WTC11 (cell line): ENCODE results near the gene SREBF2. TPM values are rescaled to one million over a fixed set of nuclear protein-coding genes. Genes with fewer than 3 reads are reported as not detected.

Source experiments
- ATAC-seq: fragments of 200-7000 bp; cut with Tn5 transposase; 2 replicates; pipeline ENCODE4 v1.10.0; 2021; ENCODE audit warnings: mild to moderate bottlenecking, moderate library complexity
- CTCF ChIA-PET: fragments of 300-600 bp; sonication (Branson Sonifier 250); formaldehyde crosslinking; loops from one replicate; lab custom pipeline; 2021; ENCODE audit warnings: antibody characterized with exemption; lab: Charles Lee
- POLR2A ChIA-PET: fragments of 350-600 bp; sonication (Branson Sonifier 250); formaldehyde crosslinking; loops from one replicate; lab custom pipeline; 2021; ENCODE audit warnings: antibody characterized with exemption; lab: Charles Lee
- DNase-seq: peaks from one replicate; pipeline ENCODE4 v3.0.0; 2021; ENCODE audit warnings: low spot score
- H3K27ac Mint-ChIP-seq: 2 replicates; pipeline ENCODE4 v1.8.0; 2021; ENCODE audit warnings: mixed read lengths
- H3K27me3 Mint-ChIP-seq: 2 replicates; pipeline ENCODE4 v1.8.0; 2021; ENCODE audit warnings: low read depth, mild to moderate bottlenecking, moderate library complexity, mixed read lengths
- H3K36me3 Mint-ChIP-seq: 2 replicates; pipeline ENCODE4 v1.8.0; 2021; ENCODE audit warnings: mixed read lengths
- H3K4me1 Mint-ChIP-seq: 2 replicates; pipeline ENCODE4 v1.8.0; 2022; ENCODE audit warnings: mixed read lengths
- H3K4me3 Mint-ChIP-seq: 2 replicates; pipeline ENCODE4 v1.8.0; 2021; ENCODE audit warnings: mild to moderate bottlenecking, moderate library complexity, mixed read lengths
- H3K9me3 Mint-ChIP-seq: 2 replicates; pipeline ENCODE4 v1.8.0; 2021; ENCODE audit warnings: mixed read lengths
- ATF1 ChIP-seq: sonication (generic); formaldehyde crosslinking; IDR thresholded peaks from 2 replicates; pipeline ENCODE4 v1.8.1; 2023; ENCODE audit warnings: mild to moderate bottlenecking, moderate library complexity, missing genetic modification reagents
- CBFB ChIP-seq: sonication (generic); formaldehyde crosslinking; IDR thresholded peaks from 2 replicates; pipeline ENCODE4 v1.8.1; 2022; ENCODE audit warnings: mild to moderate bottlenecking, low read depth, missing genetic modification reagents
- ELF4 ChIP-seq: sonication (generic); formaldehyde crosslinking; IDR thresholded peaks from 2 replicates; pipeline ENCODE4 v1.8.1; 2022; ENCODE audit warnings: low read depth, mild to moderate bottlenecking, moderate library complexity, missing genetic modification reagents
- GRHL2 ChIP-seq: fragments of 250-450 bp; sonication (Bioruptor Pico); IDR thresholded peaks from 2 replicates; pipeline ENCODE4 v1.8.0; 2022; ENCODE audit warnings: mild to moderate bottlenecking, moderate library complexity; ENCODE audit not compliant: insufficient replicate concordance, severe bottlenecking
- GTF2I ChIP-seq: fragments of 250-450 bp; sonication (Bioruptor Pico); conservative IDR thresholded peaks from 2 replicates; pipeline ENCODE4 v1.4.0; 2021; ENCODE audit warnings: mild to moderate bottlenecking
- HMGA2 ChIP-seq: fragments of 250-450 bp; sonication (Bioruptor Pico); IDR thresholded peaks from 2 replicates; pipeline ENCODE4 v1.4.0; 2021; ENCODE audit warnings: mild to moderate bottlenecking, moderate library complexity
- NFATC4 ChIP-seq: fragments of 250-450 bp; sonication (Bioruptor Pico); IDR thresholded peaks from 2 replicates; pipeline ENCODE4 v1.9.0; 2021; ENCODE audit warnings: mild to moderate bottlenecking
- OVOL2 ChIP-seq: fragments of 250-450 bp; sonication (Bioruptor Pico); IDR thresholded peaks from 2 replicates; pipeline ENCODE4 v1.9.0; 2021; ENCODE audit warnings: mild to moderate bottlenecking, borderline replicate concordance
- SMAD4 ChIP-seq: sonication (generic); formaldehyde crosslinking; IDR thresholded peaks from 2 replicates; pipeline ENCODE4 v1.8.0; 2022; ENCODE audit warnings: mild to moderate bottlenecking, missing genetic modification reagents
- TCF7 ChIP-seq: sonication (generic); formaldehyde crosslinking; IDR thresholded peaks from 2 replicates; pipeline ENCODE4 v1.8.0; 2022; ENCODE audit warnings: mild to moderate bottlenecking, low read depth, missing genetic modification reagents, moderate library complexity
- ZNF232 ChIP-seq: sonication (generic); formaldehyde crosslinking; IDR thresholded peaks from 2 replicates; pipeline ENCODE4 v1.8.0; 2022; ENCODE audit warnings: mild to moderate bottlenecking, missing genetic modification reagents
- ZNF396 ChIP-seq: fragments of 250-450 bp; sonication (Bioruptor Pico); IDR thresholded peaks from 2 replicates; pipeline ENCODE4 v1.8.0; 2021; ENCODE audit warnings: mild to moderate bottlenecking, moderate library complexity, borderline replicate concordance
- ZNF671 ChIP-seq: fragments of 250-450 bp; sonication (Bioruptor Pico); IDR thresholded peaks from 2 replicates; pipeline ENCODE4 v1.8.0; 2021; ENCODE audit warnings: mild to moderate bottlenecking
- total RNA-seq: library from RNA; stranded (reverse); gene quantifications from 3 replicates; pipeline ENCODE4 v1.2.3, GENCODE V29; 2021
- TF ChIP-seq, protein P1 (sequence below): fragments of 250-450 bp; sonication (Bioruptor Pico); IDR thresholded peaks from 2 replicates; pipeline ENCODE4 v1.9.0; 2021; ENCODE audit warnings: mild to moderate bottlenecking
- TF ChIP-seq, protein P2 (sequence below): sonication (generic); formaldehyde crosslinking; IDR thresholded peaks from 2 replicates; pipeline ENCODE4 v1.8.1; 2022; ENCODE audit warnings: low read depth, mild to moderate bottlenecking, moderate library complexity, missing genetic modification reagents, borderline replicate concordance
- TF ChIP-seq, protein P3 (sequence below): fragments of 250-450 bp; sonication (Bioruptor Pico); conservative IDR thresholded peaks from 2 replicates; pipeline ENCODE4 v1.9.0; 2021; ENCODE audit warnings: mild to moderate bottlenecking
- TF ChIP-seq, protein P4 (sequence below): sonication (generic); formaldehyde crosslinking; IDR thresholded peaks from 2 replicates; pipeline ENCODE4 v1.8.1; 2022; ENCODE audit warnings: mild to moderate bottlenecking, missing genetic modification reagents, moderate library complexity, borderline replicate concordance
- TF ChIP-seq, protein P5 (sequence below): sonication (generic); formaldehyde crosslinking; IDR thresholded peaks from 2 replicates; pipeline ENCODE4 v1.8.1; 2023; ENCODE audit warnings: mild to moderate bottlenecking, missing genetic modification reagents
- TF ChIP-seq, protein P6 (sequence below): sonication (generic); formaldehyde crosslinking; IDR thresholded peaks from 2 replicates; pipeline ENCODE4 v1.8.1; 2022; ENCODE audit warnings: low read depth, missing genetic modification reagents, borderline replicate concordance

Gene SREBF2
- total RNA-seq, 1 experiment from 2014 or later, result 151 TPM

DNA sequence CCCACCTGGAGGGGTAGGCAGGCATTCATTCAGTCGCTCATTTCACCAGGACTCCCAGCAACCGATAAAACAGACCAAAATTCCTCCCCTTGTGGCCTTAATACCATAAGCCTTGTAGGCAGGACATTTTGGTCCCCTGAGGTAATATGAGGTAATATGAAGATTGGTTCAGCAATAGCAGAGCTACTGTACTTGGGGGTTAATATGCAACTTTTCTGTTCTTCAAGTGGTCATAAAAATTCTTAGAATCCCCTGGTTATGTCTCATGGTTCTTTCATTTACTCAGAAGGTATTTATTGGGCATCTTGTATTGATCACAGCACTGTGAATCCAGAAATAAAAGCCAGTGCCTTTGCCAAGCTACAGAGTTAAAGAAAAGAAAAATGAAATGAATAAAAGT is 52.2 kb downstream of the SREBF2 start:
- DNase-seq (no peak), ATAC-seq (no peak)
- no peaks in the 10 kb centered on the region for H3K9me3 Mint-ChIP-seq
- ChIA-PET CTCF (no interaction called here), POLR2A (no interaction called here)
- H3K4me3 Mint-ChIP-seq, result no peak overlapping the region
- H3K27ac Mint-ChIP-seq, result no peak overlapping the region
- H3K27me3 Mint-ChIP-seq, result no peaks in the 10 kb centered on the region
- H3K36me3 Mint-ChIP-seq, result peaks cover 89% of the 10 kb centered on the region
- H3K4me1 Mint-ChIP-seq, result no peaks in the 10 kb centered on the region
- TF ChIP-seq HMGA2 (CRISPR knock-in tag) (no peak), OVOL2 (CRISPR knock-in tag) (no peak), TCF7 (CRISPR knock-in tag) (no peak), SMAD4 (CRISPR knock-in tag) (no peak), ZNF671 (CRISPR knock-in tag) (no peak), GTF2I (CRISPR knock-in tag) (no peak), ELF4 (CRISPR knock-in tag) (no peak), ZNF232 (CRISPR knock-in tag) (no peak), CBFB (CRISPR knock-in tag) (no peak), GRHL2 (CRISPR knock-in tag) (no peak), NFATC4 (CRISPR knock-in tag) (no peak), ATF1 (CRISPR knock-in tag) (no peak), ZNF396 (no peak)
- TF ChIP-seq, protein P1, sequence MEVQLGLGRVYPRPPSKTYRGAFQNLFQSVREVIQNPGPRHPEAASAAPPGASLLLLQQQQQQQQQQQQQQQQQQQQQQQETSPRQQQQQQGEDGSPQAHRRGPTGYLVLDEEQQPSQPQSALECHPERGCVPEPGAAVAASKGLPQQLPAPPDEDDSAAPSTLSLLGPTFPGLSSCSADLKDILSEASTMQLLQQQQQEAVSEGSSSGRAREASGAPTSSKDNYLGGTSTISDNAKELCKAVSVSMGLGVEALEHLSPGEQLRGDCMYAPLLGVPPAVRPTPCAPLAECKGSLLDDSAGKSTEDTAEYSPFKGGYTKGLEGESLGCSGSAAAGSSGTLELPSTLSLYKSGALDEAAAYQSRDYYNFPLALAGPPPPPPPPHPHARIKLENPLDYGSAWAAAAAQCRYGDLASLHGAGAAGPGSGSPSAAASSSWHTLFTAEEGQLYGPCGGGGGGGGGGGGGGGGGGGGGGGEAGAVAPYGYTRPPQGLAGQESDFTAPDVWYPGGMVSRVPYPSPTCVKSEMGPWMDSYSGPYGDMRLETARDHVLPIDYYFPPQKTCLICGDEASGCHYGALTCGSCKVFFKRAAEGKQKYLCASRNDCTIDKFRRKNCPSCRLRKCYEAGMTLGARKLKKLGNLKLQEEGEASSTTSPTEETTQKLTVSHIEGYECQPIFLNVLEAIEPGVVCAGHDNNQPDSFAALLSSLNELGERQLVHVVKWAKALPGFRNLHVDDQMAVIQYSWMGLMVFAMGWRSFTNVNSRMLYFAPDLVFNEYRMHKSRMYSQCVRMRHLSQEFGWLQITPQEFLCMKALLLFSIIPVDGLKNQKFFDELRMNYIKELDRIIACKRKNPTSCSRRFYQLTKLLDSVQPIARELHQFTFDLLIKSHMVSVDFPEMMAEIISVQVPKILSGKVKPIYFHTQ, result no peak
- TF ChIP-seq, protein P2, sequence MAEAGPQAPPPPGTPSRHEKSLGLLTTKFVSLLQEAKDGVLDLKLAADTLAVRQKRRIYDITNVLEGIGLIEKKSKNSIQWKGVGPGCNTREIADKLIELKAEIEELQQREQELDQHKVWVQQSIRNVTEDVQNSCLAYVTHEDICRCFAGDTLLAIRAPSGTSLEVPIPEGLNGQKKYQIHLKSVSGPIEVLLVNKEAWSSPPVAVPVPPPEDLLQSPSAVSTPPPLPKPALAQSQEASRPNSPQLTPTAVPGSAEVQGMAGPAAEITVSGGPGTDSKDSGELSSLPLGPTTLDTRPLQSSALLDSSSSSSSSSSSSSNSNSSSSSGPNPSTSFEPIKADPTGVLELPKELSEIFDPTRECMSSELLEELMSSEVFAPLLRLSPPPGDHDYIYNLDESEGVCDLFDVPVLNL, result no peak
- TF ChIP-seq, protein P3, sequence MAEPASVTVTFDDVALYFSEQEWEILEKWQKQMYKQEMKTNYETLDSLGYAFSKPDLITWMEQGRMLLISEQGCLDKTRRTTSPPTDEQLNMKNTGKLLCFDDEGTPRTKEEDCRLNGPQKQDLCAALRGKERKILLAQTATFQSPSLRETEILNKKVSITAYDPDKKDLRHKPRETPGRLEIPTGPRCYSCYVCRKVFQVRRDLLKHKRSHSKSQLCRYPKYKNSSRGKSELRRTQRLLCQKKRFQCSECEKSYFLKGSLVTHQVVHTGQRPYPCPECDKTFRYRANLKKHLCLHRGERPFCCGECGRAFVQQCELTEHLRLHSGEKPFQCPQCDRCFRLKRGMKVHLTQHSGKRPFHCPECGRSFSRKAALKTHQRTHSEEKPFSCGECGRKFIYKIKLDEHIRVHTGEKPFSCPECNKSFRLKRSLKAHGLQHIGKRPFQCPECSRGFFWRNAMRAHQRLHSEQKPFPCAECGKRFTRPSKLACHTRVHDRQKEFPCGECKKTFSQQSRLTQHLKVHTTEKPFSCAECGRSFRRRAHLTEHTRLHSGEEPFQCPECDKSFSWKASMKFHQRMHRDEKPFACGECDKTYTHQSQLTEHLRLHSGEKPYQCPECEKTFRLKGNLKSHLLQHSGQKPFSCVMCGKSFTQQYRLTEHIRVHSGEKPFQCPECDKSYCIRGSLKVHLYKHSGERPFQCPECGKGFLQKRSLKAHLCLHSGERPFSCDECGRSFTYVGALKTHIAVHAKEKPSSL (CRISPR knock-in tag), result no peak
- TF ChIP-seq, protein P4, sequence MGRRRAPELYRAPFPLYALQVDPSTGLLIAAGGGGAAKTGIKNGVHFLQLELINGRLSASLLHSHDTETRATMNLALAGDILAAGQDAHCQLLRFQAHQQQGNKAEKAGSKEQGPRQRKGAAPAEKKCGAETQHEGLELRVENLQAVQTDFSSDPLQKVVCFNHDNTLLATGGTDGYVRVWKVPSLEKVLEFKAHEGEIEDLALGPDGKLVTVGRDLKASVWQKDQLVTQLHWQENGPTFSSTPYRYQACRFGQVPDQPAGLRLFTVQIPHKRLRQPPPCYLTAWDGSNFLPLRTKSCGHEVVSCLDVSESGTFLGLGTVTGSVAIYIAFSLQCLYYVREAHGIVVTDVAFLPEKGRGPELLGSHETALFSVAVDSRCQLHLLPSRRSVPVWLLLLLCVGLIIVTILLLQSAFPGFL, result no peak
- TF ChIP-seq, protein P5, sequence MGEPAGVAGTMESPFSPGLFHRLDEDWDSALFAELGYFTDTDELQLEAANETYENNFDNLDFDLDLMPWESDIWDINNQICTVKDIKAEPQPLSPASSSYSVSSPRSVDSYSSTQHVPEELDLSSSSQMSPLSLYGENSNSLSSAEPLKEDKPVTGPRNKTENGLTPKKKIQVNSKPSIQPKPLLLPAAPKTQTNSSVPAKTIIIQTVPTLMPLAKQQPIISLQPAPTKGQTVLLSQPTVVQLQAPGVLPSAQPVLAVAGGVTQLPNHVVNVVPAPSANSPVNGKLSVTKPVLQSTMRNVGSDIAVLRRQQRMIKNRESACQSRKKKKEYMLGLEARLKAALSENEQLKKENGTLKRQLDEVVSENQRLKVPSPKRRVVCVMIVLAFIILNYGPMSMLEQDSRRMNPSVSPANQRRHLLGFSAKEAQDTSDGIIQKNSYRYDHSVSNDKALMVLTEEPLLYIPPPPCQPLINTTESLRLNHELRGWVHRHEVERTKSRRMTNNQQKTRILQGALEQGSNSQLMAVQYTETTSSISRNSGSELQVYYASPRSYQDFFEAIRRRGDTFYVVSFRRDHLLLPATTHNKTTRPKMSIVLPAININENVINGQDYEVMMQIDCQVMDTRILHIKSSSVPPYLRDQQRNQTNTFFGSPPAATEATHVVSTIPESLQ (CRISPR knock-in tag), result no peak
- TF ChIP-seq, protein P6, sequence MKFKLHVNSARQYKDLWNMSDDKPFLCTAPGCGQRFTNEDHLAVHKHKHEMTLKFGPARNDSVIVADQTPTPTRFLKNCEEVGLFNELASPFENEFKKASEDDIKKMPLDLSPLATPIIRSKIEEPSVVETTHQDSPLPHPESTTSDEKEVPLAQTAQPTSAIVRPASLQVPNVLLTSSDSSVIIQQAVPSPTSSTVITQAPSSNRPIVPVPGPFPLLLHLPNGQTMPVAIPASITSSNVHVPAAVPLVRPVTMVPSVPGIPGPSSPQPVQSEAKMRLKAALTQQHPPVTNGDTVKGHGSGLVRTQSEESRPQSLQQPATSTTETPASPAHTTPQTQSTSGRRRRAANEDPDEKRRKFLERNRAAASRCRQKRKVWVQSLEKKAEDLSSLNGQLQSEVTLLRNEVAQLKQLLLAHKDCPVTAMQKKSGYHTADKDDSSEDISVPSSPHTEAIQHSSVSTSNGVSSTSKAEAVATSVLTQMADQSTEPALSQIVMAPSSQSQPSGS (CRISPR knock-in tag), result no peak
